Skeletal muscle tissue (tissue), 4 donors: ENCODE measurements around the gene ARF5. TPM values are rescaled to one million over a fixed set of nuclear protein-coding genes. Genes with fewer than 3 reads are reported as not detected.
"Not testable (repeated sequence)": the region's sequence is repeated elsewhere in the genome, so short reads cannot be mapped to it uniquely, and the experiment has no call there.

Experiments used
- H3K27ac ChIP-seq: one replicate; pipeline ENCODE4 v1.7.0; 2013; ENCODE audit warnings: mild to moderate bottlenecking, low read depth, low read length, inconsistent platforms
- H3K27me3 ChIP-seq, 3 donors: one replicate each; pipeline ENCODE4 v1.7.0; 2013; ENCODE audit warnings: low read length in 3 of 3; ENCODE audit not compliant: control insufficient read depth in 3 of 3, insufficient read depth in 3 of 3
- H3K36me3 ChIP-seq, 3 donors: one replicate each; pipeline ENCODE4 v1.7.0; 2013; ENCODE audit warnings: low read length in 3 of 3; ENCODE audit not compliant: control insufficient read depth in 3 of 3, insufficient read depth in 3 of 3
- H3K4me1 ChIP-seq, 3 donors: one replicate each; pipeline ENCODE4 v1.7.0; 2013; ENCODE audit warnings: low read length in 3 of 3, mild to moderate bottlenecking in 3 of 3; ENCODE audit not compliant: control insufficient read depth in 3 of 3, insufficient read depth in 3 of 3
- H3K4me3 ChIP-seq, 3 donors: one replicate each; pipeline ENCODE4 v1.7.0; 2013; ENCODE audit warnings: low read length in 3 of 3
- H3K9ac ChIP-seq, 3 donors: one replicate each; pipeline ENCODE4 v1.7.0; 2013; ENCODE audit warnings: low read length in 3 of 3, mild to moderate bottlenecking in 3 of 3, moderate library complexity in 2 of 3, low read depth in 1 of 3
- H3K9me3 ChIP-seq, 3 donors: one replicate each; pipeline ENCODE4 v1.7.0; 2013; ENCODE audit warnings: low read length in 3 of 3; ENCODE audit not compliant: control insufficient read depth in 3 of 3
- total RNA-seq: library from RNA; depleted of rRNA; stranded (reverse); fragments of >200 nt; gene quantifications from one replicate; pipeline ENCODE4 v1.2.3, GENCODE V29; 2014
- donor health status: Osteomylitis.

Gene ARF5
- total RNA-seq, 1 donor from 2014 or later, result 59.5 TPM

- H3K9me3 ChIP-seq, H3K27me3 ChIP-seq, H3K4me3 ChIP-seq, H3K4me1 ChIP-seq, H3K27ac ChIP-seq, H3K9ac ChIP-seq, H3K36me3 ChIP-seq: not testable (repeated sequence)
Observed at GRCh38 chr7:127568034-127568433, 20.2 kb upstream of the ARF5 start.

- no peaks in the 10 kb centered on the region for H3K9me3 ChIP-seq
- no peak overlapping the region for H3K9ac ChIP-seq
- no peaks in the 10 kb centered on the region for H3K36me3 ChIP-seq
- H3K4me1 ChIP-seq, result no peaks in the 10 kb centered on the region
- H3K4me3 ChIP-seq, result no peak overlapping the region
- H3K27ac ChIP-seq, result no peak overlapping the region
- no peaks in the 10 kb centered on the region for H3K27me3 ChIP-seq
Observed at GRCh38 chr7:127571741-127572505, 16.3 kb upstream of the ARF5 start.

- H3K27ac ChIP-seq, result no peak overlapping the region
- peaks cover 21 to 26% (median 21%) of the 10 kb centered on the region in 3 donors for H3K4me1 ChIP-seq
- H3K27me3 ChIP-seq, result no peaks in the 10 kb centered on the region
- H3K9ac ChIP-seq, result no peak overlapping the region
- no peak overlapping the region for H3K4me3 ChIP-seq
- no peaks in the 10 kb centered on the region for H3K9me3 ChIP-seq
- peaks cover 15 to 34% (median 20%) of the 10 kb centered on the region in 3 donors for H3K36me3 ChIP-seq
Observed at GRCh38 chr7:127578036-127578684, 10.1 kb upstream of the ARF5 start.

- H3K27ac ChIP-seq, result no peak overlapping the region
- H3K36me3 ChIP-seq, result peaks cover 15 to 36% (median 20%) of the 10 kb centered on the region in 3 donors
- H3K27me3 ChIP-seq, result no peaks in the 10 kb centered on the region
- H3K9me3 ChIP-seq, result no peaks in the 10 kb centered on the region
- no peak overlapping the region for H3K9ac ChIP-seq
- no peak overlapping the region for H3K4me3 ChIP-seq
- peaks cover 27 to 32% (median 28%) of the 10 kb centered on the region in 3 donors for H3K4me1 ChIP-seq
Observed at GRCh38 chr7:127578711-127579275, 9.4 kb upstream of the ARF5 start.

- Histone ChIP-seq H3K27me3 (no peaks in the 10 kb centered on the region), H3K36me3 (peaks cover 15 to 36% (median 20%) of the 10 kb centered on the region in 3 donors), H3K9ac (peak overlapping the region in 1 of 3 donors; percentile 28), H3K27ac (no peak overlapping the region), H3K4me3 (no peak overlapping the region), H3K4me1 (peaks cover 40 to 47% (median 40%) of the 10 kb centered on the region in 3 donors), H3K9me3 (no peaks in the 10 kb centered on the region)
Observed at GRCh38 chr7:127580612-127581011, 7.6 kb upstream of the ARF5 start.

- Histone ChIP-seq H3K36me3 (peaks cover 15 to 36% (median 20%) of the 10 kb centered on the region in 3 donors), H3K27me3 (no peaks in the 10 kb centered on the region), H3K9me3 (no peaks in the 10 kb centered on the region), H3K9ac (peak overlapping the region in 1 of 3 donors; percentile 45), H3K27ac (no peak overlapping the region), H3K4me1 (peaks cover 45 to 53% (median 45%) of the 10 kb centered on the region in 3 donors), H3K4me3 (no peak overlapping the region)
Observed at GRCh38 chr7:127581716-127582115, 6.5 kb upstream of the ARF5 start.

GRCh38 chr7:127582361-127582760 lies 5.8 kb upstream of the ARF5 start:
- peak overlapping the region; percentile 10 to 45 (median 17) for H3K4me3 ChIP-seq
- H3K36me3 ChIP-seq, result peaks cover 15 to 36% (median 20%) of the 10 kb centered on the region in 3 donors
- H3K4me1 ChIP-seq, result peaks cover 46 to 53% (median 46%) of the 10 kb centered on the region in 3 donors
- no peaks in the 10 kb centered on the region for H3K27me3 ChIP-seq
- H3K9me3 ChIP-seq, result no peaks in the 10 kb centered on the region
- H3K27ac ChIP-seq, result no peak overlapping the region
- peak overlapping the region in 2 of 3 donors; percentile 8 to 62 for H3K9ac ChIP-seq

- H3K27me3 ChIP-seq, result no peaks in the 10 kb centered on the region
- peak overlapping the region; percentile 81 for H3K27ac ChIP-seq
- peaks cover 59 to 71% (median 61%) of the 10 kb centered on the region in 3 donors for H3K4me1 ChIP-seq
- H3K9me3 ChIP-seq, result no peaks in the 10 kb centered on the region
- peaks cover 15 to 28% (median 19%) of the 10 kb centered on the region in 3 donors for H3K36me3 ChIP-seq
- H3K4me3 ChIP-seq, result peak overlapping the region; percentile 89 to 95 (median 94)
- peak overlapping the region; percentile 89 to 94 (median 92) for H3K9ac ChIP-seq
Observed at GRCh38 chr7:127584648-127585043, 3.6 kb upstream of the ARF5 start.

- Histone ChIP-seq H3K27ac (peak within 1 kb of the TSS; percentile 81), H3K9me3 (no peaks in the 10 kb centered on the region), H3K4me1 (peaks cover 60 to 72% (median 61%) of the 10 kb centered on the region in 3 donors), H3K27me3 (no peaks in the 10 kb centered on the region), H3K9ac (peak within 1 kb of the TSS; percentile 89 to 94 (median 92)), H3K4me3 (peak within 1 kb of the TSS; percentile 89 to 95 (median 94)), H3K36me3 (peaks cover 18 to 28% (median 24%) of the 10 kb centered on the region in 3 donors)
Observed at GRCh38 chr7:127585044-127585953, 2.9 kb upstream of the ARF5 start, which contains the start of gene GCC1. GCC1 (minus strand) TSS chr7:127585596; CDS start chr7:127585182, 414 bp downstream.
